Stimulated activated CD8-positive, alpha-beta memory T cell treated with anti-CD3 and anti-CD28 coated beads, Interleukin-15, amount 100 ng/mL, for 48 hours (primary cell): Measurements from ENCODE around the gene IMMP2L.
"Not testable (repeated sequence)": the region's sequence is repeated elsewhere in the genome, so short reads cannot be mapped to it uniquely, and the experiment has no call there.

Experiments used
- DNase-seq, 2 donors: peaks; one replicate each; pipeline ENCODE4 v3.0.0-alpha.2; 2020; ENCODE audit warnings: low read depth in 2 of 2

The IMMP2L gene

DNA sequence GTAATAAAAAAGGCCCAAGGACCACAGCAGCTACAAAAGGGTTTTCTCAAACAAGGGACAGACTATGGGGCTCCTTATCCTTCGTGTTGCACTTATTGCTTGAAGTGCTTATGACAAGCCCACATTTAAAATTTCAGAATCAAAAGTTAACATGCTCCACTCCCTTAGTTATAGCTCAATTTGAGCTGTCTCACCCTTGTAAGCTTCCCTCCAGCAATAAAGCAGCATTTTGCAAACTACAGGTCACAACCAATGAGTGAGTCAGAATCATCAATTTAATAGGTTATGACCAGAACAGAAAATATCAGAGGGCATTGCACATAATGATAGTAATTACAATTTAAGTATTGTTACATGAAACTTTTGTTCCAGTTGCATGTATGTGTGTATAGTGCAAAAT lies 53.0 kb downstream of the IMMP2L start:
- DNase-seq = no peak

DNA sequence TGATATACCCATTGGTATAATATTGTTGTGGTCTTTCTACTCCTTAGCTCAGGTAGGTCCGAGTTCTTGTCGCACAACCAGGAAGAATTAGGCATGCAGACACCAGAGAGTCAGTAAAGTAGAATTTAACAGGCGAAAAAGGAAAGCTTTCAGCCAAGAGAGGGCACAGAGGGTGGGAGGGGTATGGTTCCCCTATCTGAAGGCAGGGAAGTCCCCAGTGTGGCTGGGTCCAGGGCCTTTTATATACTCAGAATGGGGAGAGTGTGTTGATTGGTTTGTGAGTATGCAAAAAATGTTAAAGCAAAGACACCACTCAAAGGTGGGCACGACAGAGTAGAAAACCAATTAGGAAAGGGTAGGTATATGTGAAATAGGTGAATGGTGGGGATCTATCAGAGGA lies 53.9 kb downstream of the IMMP2L start:
- DNase-seq = no peak

DNA sequence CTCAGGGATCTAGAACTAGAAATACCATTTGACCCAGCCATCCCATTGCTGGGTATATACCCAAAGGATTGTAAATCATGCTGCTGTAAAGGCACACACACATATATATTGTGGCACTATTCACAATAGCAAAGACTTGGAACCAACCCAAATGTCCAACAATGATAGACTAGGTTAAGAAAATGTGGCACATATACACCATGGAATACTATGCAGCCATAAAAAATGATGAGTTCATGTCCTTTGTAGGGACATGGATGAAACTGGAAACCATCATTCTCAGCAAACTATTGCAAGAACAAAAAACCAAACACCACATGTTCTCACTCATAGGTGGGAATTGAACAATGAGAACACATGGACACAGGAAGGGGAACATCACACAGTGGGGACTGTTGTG lies 56.9 kb downstream of the IMMP2L start:
- not testable (repeated sequence) for DNase-seq

DNA sequence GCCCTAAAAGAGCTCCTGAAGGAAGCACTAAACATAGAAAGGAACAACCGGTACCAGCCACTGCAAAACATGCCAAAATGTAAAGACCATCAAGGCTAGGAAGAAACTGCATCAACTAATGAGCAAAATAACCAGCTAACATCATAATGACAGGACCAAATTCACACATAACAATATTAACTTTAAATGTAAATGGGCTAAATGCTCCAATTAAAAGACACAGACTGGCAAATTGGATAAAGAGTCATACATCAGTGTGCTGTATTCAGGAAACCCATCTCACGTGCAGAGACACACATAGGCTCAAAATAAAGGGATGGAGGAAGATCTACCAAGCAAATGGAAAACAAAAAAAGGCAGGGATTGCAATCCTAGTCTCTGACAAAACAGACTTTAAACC lies 60.5 kb downstream of the IMMP2L start:
- not testable (repeated sequence) for DNase-seq

DNA sequence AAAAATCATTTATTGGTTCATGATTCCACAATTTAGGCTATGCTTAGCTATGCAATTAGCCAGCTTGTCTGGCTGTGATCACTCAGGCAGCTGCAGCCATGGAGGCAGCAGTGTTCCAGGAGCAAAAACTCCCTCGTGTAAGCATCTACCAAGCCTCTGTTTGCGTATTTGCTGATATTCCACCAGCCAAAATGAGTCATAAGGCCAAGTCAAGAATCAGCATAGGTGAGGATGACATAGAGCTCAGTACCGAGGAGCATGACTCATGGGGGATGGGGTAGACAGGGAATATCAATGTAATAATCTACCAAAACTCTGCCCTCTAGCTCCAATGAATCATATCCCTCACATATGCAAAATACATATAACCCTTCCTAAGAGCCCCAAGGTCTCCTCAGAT lies 63.3 kb downstream of the IMMP2L start:
- no peak for DNase-seq

DNA sequence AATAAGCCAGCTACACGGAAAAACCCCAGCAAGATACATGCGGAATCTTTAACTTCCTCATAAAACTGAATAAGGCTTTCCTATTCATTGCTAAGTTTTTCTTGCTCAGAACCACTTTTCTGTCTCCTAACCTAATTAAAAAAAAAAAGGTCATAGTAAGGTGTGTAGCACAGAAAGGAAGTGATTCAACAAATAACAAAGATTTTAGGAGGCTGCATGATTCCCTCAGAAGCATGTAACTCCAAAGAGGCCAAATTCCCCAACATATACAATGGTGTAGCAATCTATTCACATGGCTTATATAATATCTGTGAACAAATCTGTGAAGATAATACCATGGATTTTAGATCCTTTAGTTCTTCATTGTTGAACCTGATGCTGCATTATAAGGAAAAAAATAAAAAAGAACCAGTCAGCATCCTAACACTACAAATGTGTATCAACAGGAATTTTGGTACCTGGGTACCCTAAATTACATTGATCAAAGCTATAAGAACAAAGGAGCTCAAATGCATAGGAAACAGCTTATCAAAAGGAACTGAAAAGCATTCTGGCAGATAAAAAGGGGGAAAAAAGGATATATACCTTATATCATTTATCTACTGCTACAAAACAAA lies 63.8 kb downstream of the IMMP2L start:
- DNase-seq = no peak

DNA sequence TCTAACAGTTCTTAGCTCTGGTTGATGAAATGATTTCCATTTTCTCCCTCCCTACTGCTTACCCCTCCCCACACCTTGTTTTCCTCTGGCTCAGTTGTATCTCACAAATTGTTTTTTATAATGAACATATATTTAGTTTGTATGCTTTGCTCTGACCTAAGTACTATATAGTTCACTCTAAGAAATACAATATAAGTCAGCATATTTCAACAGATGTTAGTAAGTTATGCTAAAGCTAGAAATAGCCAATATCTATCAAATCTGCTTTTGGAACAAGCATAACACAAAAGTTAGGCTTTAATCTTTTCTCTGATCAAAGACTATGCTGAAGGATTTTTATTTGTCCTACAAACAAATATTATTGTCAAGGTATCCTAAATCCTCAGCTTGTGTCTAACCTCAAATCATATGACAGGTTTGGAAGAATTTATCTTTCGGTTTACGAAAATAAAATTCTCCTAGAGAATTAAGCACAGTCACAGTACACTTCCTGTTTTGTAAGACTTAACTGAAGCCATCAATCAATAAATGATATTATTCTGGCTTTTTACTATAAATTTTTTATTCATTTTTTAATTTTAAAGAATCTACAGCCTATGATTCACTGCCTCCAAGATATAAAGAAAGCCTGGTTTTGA lies 67.0 kb downstream of the IMMP2L start:
- no peak for DNase-seq

DNA sequence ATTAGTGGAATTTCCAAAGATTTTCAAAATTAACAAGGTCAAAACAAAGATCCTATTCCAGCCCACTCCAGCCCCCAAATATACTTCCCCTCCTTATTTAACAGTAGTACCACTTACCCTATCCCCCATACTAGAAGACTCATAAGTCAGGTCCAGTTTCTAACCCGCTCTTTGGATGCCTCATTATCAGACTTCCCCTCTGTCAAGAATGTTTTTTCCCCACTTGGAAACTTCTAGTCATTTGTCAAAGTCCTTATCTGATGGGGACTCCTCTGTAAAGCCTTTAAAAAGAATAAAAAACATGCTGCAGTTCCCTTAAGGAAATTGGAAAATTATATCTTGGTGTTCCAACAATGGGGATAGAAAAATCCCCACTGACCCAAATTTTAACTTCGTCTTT lies 70.1 kb downstream of the IMMP2L start:
- no peak for DNase-seq

DNA sequence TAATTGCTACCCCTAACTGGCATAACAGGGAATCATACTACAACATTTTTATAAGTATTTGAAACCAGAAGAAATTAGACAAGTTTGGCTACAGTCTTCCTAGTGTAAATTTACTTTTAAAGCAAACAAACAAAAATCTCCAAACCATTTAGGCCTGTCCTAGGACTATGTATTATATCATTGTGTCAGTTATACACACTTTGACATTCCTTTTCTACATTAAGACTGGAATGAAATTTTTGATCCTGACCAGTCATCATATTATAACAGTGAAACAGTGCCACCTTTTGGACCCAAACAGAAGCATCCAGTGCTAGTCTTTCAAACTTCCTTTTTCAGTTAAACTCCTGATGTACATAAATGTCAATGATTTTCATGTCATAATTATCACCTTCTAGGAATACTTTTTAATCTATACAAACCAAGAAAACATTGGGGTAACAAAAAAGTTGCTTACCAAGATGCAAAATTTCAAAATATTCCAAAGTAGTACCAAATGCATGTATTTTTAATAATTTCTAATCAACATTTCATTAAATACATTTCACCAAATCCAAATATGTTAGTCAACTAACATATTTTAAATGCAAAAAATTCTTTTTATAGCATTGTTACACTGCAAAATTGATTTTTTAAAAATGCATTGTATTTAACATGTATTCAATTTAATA lies 75.7 kb downstream of the IMMP2L start:
- DNase-seq = no peak

DNA sequence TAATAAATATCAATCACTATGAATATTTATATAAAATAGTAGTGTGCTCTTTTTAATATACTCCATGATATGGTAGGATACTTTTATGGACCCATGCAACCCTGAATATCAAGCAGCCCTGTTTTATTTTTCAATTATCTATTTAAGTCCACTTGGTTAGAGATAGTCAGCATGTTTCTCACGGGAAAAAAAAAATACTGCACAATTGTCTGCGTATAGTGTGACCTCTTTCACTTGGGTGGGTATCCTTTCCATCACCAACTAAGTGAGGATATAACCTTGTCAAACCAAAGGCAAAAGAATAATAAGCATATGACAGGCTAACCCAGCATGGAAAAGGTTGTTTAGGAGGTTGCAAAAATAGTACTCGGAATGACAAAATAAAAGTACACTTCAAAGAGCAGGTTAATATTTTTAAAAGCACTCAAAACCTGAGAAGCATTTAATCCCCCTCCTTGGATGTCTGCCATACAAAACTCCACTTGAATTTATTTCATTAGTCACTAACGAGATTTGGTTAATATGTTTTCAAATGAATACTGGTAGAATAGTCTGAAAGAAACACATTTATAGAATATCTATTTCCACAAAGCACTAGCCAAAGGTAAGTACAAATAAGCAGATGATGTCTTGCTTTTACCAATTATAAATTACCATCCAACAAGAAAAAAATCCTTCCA lies 76.5 kb downstream of the IMMP2L start:
- no peak for DNase-seq

DNA sequence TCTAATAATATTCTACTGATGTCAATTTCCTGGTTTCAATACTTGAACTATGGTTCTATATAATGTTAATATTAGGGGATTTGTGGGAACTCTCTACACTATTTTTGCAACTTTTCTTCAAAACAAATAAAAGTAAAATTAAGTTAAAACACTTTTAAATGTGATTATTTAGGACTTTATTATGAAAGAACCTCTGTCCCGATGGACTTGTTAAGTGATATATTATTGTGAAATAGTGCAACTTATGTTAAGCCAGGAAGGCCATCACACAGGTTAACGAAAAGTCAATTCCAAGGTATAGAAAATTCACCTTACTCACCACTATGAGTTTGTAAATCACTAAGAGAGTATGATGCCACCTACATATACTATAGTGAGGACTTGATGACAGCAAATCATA lies 79.2 kb downstream of the IMMP2L start:
- no peak for DNase-seq

DNA sequence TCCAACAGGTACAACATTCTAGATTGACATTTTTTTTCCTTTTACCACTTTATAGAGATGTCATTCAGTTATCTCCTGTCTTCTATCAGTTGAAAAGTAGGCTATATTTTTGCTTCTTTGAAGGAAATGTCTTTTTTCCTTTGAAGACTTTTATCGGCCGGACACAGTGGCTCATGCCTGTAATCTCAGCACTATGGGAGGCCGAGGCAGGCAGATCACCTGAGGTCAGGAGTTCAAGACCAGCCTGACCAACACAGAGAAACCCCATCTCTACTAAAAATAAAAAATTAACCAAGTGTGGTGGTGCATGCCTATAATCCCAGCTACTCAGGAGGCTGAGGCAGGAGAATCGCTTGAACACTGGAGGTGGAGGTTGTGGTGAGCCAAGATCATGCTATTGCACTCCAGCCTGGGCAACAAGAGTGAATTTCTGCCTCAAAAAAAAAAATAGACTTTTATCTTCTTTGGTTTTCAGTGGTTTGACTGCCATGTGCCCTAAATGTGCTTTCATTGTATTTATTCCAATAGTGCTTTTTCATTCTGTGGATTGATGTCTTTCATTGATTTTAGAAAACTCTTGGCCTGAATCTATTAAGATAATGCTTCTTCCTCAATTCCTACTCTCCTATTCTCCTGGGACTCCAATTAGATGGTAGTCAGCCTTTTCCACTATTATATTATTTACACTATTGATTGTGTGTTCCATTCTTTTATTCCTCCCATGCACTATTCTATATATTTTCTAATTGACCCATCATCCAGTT lies 84.6 kb downstream of the IMMP2L start:
- no peak for DNase-seq

DNA sequence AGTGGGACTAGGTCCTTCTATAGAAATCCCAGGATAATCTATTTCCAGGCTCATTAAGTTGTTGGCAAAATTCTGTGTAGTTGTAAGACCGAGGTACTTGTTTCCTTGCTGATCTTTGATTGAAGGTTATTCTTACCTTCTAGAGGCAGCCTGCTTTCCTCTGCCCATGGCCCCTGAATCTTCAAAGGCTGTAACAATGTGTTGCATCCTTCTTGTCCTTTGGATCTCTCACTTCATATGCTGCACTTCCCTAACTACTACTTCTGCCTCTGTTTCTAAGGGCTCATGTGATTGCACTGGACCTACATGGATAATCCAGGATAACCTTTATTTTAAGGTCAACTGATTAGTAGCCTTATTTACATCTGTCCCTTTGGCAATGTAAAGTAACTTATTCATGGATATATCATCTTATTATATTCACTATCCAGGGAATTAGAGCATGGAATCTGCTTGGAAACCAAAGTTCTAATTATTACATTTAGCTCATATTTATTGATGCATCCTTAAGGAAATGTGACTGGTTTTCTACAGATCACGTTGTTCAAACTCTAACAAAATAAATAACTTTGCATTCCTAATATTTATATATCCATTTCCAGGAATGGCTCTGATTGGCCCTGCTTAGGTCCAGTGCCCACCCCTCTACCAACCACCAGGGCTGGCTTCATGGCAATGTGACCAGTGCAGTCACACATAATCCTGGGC lies 85.6 kb downstream of the IMMP2L start:
- no peak for DNase-seq

DNA sequence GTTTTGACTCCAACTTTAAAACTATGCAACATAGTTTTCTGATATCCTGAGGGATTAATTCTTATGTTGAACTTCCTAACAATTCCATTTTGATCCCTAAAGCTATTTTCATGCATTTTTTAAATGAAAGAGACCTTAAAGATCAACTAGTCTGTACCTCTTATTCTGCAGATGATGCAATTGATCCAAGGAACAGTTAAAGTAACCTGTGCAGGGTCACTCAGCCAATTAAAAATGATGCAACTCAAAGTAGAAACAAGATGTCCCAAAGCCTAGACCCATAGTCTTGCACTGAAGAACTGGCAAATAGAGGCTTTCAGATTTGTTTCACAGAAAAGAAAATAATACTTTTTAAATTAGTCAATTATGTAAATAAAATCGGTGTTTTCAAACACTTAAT lies 86.3 kb downstream of the IMMP2L start:
- DNase-seq = no peak

DNA sequence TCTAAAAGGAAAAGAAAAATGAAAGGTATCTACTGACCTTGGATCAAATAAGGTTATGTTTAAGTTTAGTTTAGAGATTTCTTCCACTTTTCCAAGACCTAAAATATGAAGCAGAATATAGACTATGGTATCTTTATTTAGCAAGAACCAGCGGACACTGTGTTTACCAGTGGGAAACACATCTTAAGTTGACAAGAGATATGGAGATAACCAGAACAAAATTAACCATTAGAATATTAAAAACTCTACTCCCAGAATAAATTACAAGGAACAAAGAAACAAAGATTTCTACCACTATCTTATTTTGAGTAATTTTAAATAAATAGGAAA lies 86.9 kb downstream of the IMMP2L start:
- no peak for DNase-seq

DNA sequence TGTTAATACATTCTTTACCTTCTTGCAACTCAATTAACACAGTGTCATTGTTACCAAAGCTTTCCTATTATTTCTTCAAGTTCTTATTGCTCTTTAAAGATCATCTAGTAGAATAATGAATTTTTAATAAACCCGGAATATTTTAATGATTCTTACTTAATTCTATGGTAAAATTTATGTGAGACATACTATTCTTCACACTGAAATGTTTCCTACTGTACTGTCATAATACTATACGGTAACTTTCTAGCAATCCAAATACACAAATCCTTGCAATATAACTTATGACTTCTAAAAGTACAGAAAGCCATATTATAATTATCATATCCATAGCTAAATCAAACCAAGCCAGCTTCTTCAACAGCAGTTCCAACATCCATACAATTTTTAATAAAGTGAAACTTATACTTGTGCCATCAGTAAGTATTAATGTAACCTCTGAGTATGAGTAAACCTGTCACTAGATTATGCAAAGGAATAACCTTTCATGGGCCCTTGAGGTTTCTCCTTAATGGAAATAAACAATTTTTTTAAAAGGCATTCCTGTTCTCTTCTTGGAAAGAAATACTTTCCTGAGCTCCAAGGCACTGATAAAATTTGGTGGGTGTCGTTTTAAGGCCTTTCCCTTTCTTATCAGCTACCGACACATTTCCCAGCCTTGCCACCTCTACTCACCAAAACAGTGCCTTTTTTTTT lies 87.4 kb downstream of the IMMP2L start:
- no peak for DNase-seq

DNA sequence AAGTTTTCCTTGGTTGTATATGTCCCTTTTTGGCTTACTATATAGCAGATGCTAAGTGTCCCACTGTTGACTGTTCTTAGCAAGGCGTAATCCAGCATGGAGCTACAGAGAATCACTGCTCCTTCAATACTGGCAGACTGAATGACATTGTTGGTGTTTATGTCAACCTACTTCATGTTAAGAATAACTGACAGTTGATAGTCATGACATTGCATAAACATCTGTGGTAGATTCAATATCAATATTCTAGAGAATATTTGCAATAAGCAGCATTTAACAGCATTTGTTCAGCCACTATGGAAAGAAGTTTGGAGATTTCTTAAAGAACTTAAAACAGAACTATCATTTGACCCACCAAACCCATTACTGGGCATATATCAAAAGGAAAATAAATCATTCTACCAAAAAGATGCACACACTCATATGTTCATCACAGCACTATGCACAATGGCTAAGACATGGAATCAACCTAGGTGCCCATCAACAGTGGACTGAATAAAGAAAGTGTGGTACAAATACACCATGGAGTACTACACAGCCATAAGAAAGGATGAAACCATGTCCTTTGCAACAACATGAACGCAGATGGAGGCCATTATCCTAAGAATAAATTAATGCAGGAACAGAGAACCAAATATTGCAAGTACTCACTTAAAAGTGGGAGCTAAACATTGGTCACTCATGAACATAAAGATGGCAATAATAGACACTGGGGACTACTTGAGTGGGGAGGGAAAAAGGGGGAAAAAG lies 88.7 kb downstream of the IMMP2L start:
- DNase-seq = no peak

DNA sequence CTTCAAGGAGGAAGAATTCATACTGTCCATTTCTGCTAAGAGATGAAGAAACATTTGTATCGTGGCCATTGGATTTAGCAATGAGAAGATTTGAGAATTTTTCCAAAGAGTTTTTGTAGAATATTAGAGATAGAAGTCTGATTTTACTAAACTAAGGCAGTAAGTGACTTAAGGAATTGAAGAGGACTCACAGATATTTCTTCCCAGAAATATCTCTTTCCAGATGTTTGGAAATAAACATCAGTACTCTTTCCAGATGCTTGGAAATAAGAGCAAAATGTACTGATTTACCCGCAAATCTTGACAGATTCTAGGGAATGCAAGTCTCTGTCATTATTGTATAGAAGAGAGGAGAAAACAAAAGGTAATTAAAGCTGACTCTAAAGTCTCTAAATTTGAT lies 91.3 kb downstream of the IMMP2L start:
- DNase-seq = no peak

DNA sequence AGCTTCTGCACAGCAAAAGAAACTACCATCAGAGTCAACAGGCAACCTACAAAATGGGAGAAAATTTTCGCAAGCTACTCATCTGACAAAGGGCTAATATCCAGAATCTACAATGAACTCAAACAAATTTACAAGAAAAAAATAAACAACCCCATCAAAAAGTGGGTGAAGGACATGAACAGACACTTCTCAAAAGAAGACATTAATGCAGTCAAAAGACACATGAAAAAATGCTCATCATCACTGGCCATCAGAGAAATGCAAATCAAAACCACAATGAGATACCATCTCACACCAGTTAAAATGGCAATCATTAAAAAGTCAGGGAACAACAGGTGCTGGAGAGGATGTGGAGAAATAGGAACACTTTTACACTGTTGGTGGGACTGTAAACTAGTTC lies 92.4 kb downstream of the IMMP2L start:
- not testable (repeated sequence) for DNase-seq

DNA sequence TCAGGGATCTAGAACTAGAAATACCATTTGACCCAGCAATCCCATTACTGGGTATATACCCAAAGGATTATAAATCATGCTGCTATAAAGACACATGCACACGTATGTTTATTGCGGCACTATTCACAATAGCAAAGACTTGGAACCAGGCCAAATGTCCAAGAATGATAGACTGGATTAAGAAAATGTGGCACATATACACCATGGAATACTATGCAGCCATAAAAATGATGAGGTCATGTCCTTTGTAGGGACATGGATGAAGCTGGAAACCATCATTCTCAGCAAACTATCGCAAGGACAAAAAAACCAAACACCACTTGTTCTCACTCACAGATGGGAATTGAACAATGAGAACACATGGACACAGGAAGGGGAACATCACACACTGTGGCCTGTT lies 96.5 kb downstream of the IMMP2L start:
- not testable (repeated sequence) for DNase-seq
